H1 (cell line): Measurements from ENCODE around the gene MYPOP. TPM values are rescaled to one million over a fixed set of nuclear protein-coding genes. Genes with fewer than 3 reads are reported as not detected.

Source experiments
- ASH2L ChIP-seq: fragments of 200-600, 300-600 bp; sonication (generic); IDR thresholded peaks from one replicate; pipeline ENCODE4 v1.7.1; 2017; ENCODE audit warnings: low read length
- ATF3 ChIP-seq: IDR thresholded peaks from 2 replicates; pipeline ENCODE4 v1.6.1; 2011; ENCODE audit warnings: low read depth, mild to moderate bottlenecking, low read length; ENCODE audit not compliant: insufficient read depth
- BACH1 ChIP-seq: IDR thresholded peaks from 2 replicates; pipeline ENCODE4 v1.6.1; 2012; ENCODE audit warnings: low read length, improper control_type of control experiment
- BCL11A ChIP-seq, 2 experiments: IDR thresholded peaks; one replicate each; pipeline ENCODE4 v1.6.1; 2011; ENCODE audit warnings: low read depth in 2 of 2, low read length in 2 of 2, mild to moderate bottlenecking in 2 of 2
- BRCA1 ChIP-seq: IDR thresholded peaks from 2 replicates; pipeline ENCODE4 v1.6.1; 2012; ENCODE audit warnings: low read depth, low read length, improper control_type of control experiment
- CBX8 ChIP-seq: fragments of 300-800, 300-1000 bp; sonication (generic); IDR thresholded peaks from 2 replicates; pipeline ENCODE4 v1.7.1; 2016; ENCODE audit warnings: low read depth, low read length, borderline replicate concordance
- CEBPB ChIP-seq: IDR thresholded peaks from 2 replicates; pipeline ENCODE4 v1.6.1; 2012; ENCODE audit warnings: low read depth, low read length
- CREB1 ChIP-seq: IDR thresholded peaks from 2 replicates; pipeline ENCODE4 v1.6.1; 2012; ENCODE audit warnings: inconsistent platforms
- EGR1 ChIP-seq: IDR thresholded peaks from 2 replicates; pipeline ENCODE4 v1.6.1; 2011; ENCODE audit warnings: low read depth, low read length, borderline replicate concordance
- GABPA ChIP-seq: IDR thresholded peaks from 2 replicates; pipeline ENCODE4 v1.6.1; 2011; ENCODE audit warnings: mild to moderate bottlenecking, low read length, moderate library complexity, borderline replicate concordance; ENCODE audit not compliant: insufficient read depth
- HDAC2 ChIP-seq, 2 experiments: fragments of 300-600 bp in 1 of 2; sonication (generic) in 1 of 2; IDR thresholded peaks; 2 replicates each; pipeline ENCODE4 v1.6.1; 2011 to 2012; ENCODE audit warnings: low read depth in 2 of 2, low read length in 2 of 2, mild to moderate bottlenecking in 2 of 2, moderate library complexity in 2 of 2, borderline replicate concordance in 1 of 2, inconsistent platforms in 1 of 2
- JUND ChIP-seq: IDR thresholded peaks from 2 replicates; pipeline ENCODE4 v1.6.1; 2011; ENCODE audit warnings: mild to moderate bottlenecking, improper control_type of control experiment, low read length
- KDM4A ChIP-seq: IDR thresholded peaks from one replicate; pipeline ENCODE4 v1.7.1; 2012; ENCODE audit warnings: low read depth, mild to moderate bottlenecking, moderate library complexity, low read length, inconsistent platforms; ENCODE audit not compliant: severe bottlenecking
- NANOG ChIP-seq: IDR thresholded peaks from 2 replicates; pipeline ENCODE4 v1.6.1; 2011; ENCODE audit warnings: low read length, low read depth, mild to moderate bottlenecking, inconsistent platforms; ENCODE audit not compliant: insufficient read depth, poor library complexity, severe bottlenecking
- NRF1 ChIP-seq: IDR thresholded peaks from 2 replicates; pipeline ENCODE4 v1.6.1; 2011; ENCODE audit warnings: mild to moderate bottlenecking, low read depth, low read length, improper control_type of control experiment
- PHF8 ChIP-seq: fragments of 200-600 bp; sonication (generic); conservative IDR thresholded peaks from 2 replicates; pipeline ENCODE4 v1.7.1; 2012; ENCODE audit warnings: low read depth, mild to moderate bottlenecking, inconsistent platforms, low read length, moderate library complexity
- POU5F1 ChIP-seq: IDR thresholded peaks from 2 replicates; pipeline ENCODE4 v1.6.1; 2011; ENCODE audit warnings: low read depth, mild to moderate bottlenecking, low read length, moderate library complexity
- RFX5 ChIP-seq: IDR thresholded peaks from 2 replicates; pipeline ENCODE4 v1.6.1; 2011; ENCODE audit warnings: low read depth, low read length, improper control_type of control experiment, borderline replicate concordance
- SAP30 ChIP-seq: fragments of 300-600 bp; sonication (generic); IDR thresholded peaks from 2 replicates; pipeline ENCODE4 v1.7.1; 2012; ENCODE audit warnings: low read length, moderate library complexity, mild to moderate bottlenecking, inconsistent platforms; ENCODE audit not compliant: insufficient read depth, insufficient replicate concordance
- SIRT6 ChIP-seq: IDR thresholded peaks from one replicate; pipeline ENCODE4 v1.7.1; 2012; ENCODE audit warnings: low read length, inconsistent platforms
- SRF ChIP-seq: IDR thresholded peaks from 2 replicates; pipeline ENCODE4 v1.6.1; 2011; ENCODE audit warnings: mild to moderate bottlenecking, low read depth, low read length, moderate library complexity
- TEAD4 ChIP-seq: IDR thresholded peaks from 2 replicates; pipeline ENCODE4 v1.6.1; 2012; ENCODE audit warnings: low read depth, low read length, inconsistent platforms, mixed read lengths
- YY1 ChIP-seq: IDR thresholded peaks from 2 replicates; pipeline ENCODE4 v1.6.1; 2011; ENCODE audit warnings: low read depth, mild to moderate bottlenecking, low read length
- ZNF274 ChIP-seq: IDR thresholded peaks from 2 replicates; pipeline ENCODE4 v1.7.0; 2012; ENCODE audit warnings: low read length, borderline replicate concordance; ENCODE audit errors: extremely low read depth
- polyA plus RNA-seq, 7 experiments: library from polyadenylated mRNA; depleted of rRNA in 3 of 7; stranded (reverse) in 5 of 7; unstranded in 2 of 7; fragments of >200 nt in 5 of 7; fragments of 200-250 nt in 2 of 7; gene quantifications; 1 replicate in 5 of 7; 2 replicates in 1 of 7; 4 replicates in 1 of 7; pipeline versions ENCODE4 v1.2.1 to v1.2.3, GENCODE V29; 2011 to 2013; ENCODE audit warnings: missing spikeins in 2 of 7, mixed read lengths in 2 of 7
- total RNA-seq: library from RNA; stranded (reverse); fragmentation: NEBNext Ultra II Directional; extraction: Animal tissue kit (Norgen Biotek cat#: 25700); gene quantifications from 2 replicates; pipeline ENCODE4 v1.2.1, GENCODE V29; 2021

Gene MYPOP
- total and polyA plus RNA-seq, 2 of the 8 experiments (the other 6 are each of a cell fraction or from before 2014, with no cell fraction given), result 3.2 to 11.1 TPM

- TF ChIP-seq CREB1 (peak; percentile 89), ZNF274 (no peak), YY1 (no peak), BCL11A (IDR thresholded peaks at IDR 0.05; ENCODE audit: low read depth in 2 of 2, low read length in 2 of 2) (no peak), NRF1 (peak; percentile 38), PHF8 (peak; percentile 61; the same call in 1 of the 2 replicates), JUND (0 out of 2 replicates have a peak, but pooled peaks have one; percentile 6), BRCA1 (no peak), EGR1 (no peak), POU5F1 (no peak), GABPA (no peak), TEAD4 (peak; percentile 28; the same call in 1 of the 2 replicates), CBX8 (no peak), HDAC2 (IDR thresholded peaks at IDR 0.05; ENCODE audit: borderline replicate concordance in 1 of 2, low read depth in 2 of 2, low read length in 2 of 2) (no peak; a peak in 1 of 4 replicates), SIRT6 (no peak), KDM4A (peak; percentile 32), BACH1 (no peak), NANOG (no peak), CEBPB (no peak; the same call in 1 of the 2 replicates), RFX5 (no peak), ASH2L (peak; percentile 64), ATF3 (peak; percentile 63; the same call in 1 of the 2 replicates), SAP30 (no peak), SRF (no peak)
Measured at GRCh38 chr19:45927565-45928261, 25.3 kb upstream of the MYPOP start (continued).
